Activated naive CD8-positive, alpha-beta T cell (primary cell): Measurements from ENCODE around the gene KIRREL3.

ENCODE experiments used
- H3K27ac Mint-ChIP-seq: one replicate; pipeline ENCODE4 v1.8.0; 2021; ENCODE audit warnings: mixed read lengths
- H3K27me3 Mint-ChIP-seq: one replicate; pipeline ENCODE4 v1.8.0; 2021; ENCODE audit warnings: mixed read lengths
- H3K36me3 Mint-ChIP-seq: one replicate; pipeline ENCODE4 v1.8.0; 2021; ENCODE audit warnings: mixed read lengths
- H3K4me1 Mint-ChIP-seq: one replicate; pipeline ENCODE4 v1.8.0; 2021; ENCODE audit warnings: low read depth, mixed read lengths
- H3K4me3 Mint-ChIP-seq: one replicate; pipeline ENCODE4 v1.8.0; 2021; ENCODE audit warnings: mild to moderate bottlenecking, mixed read lengths
- H3K9me3 Mint-ChIP-seq: one replicate; pipeline ENCODE4 v1.8.0; 2021; ENCODE audit warnings: low read depth, mixed read lengths

Gene KIRREL3

DNA sequence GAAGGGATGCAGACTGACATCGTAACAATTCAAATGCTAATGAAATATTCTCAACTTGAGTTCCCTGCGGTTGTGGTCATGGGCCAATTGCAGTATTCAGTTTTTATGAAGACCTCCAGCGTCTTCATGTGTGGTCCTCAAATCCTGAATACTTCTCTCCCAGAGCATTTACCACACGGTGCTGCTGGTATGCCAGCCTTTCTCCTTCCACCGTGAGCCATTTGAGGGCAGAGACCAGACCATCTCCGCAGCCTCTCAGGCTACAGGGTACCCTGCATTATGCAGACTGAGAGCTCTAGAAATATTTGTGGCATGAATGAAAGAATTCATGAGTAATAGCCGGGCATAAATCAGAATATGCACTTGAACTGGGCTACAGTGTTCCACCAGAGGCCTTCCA lies 355.4 kb downstream of the KIRREL3 start:
- Mint-ChIP-seq H3K4me3 (no peak overlapping the region), H3K27me3 (peaks cover 2% of the 10 kb centered on the region), H3K4me1 (no peaks in the 10 kb centered on the region), H3K9me3 (no peaks in the 10 kb centered on the region), H3K27ac (no peak overlapping the region), H3K36me3 (no peaks in the 10 kb centered on the region)

DNA sequence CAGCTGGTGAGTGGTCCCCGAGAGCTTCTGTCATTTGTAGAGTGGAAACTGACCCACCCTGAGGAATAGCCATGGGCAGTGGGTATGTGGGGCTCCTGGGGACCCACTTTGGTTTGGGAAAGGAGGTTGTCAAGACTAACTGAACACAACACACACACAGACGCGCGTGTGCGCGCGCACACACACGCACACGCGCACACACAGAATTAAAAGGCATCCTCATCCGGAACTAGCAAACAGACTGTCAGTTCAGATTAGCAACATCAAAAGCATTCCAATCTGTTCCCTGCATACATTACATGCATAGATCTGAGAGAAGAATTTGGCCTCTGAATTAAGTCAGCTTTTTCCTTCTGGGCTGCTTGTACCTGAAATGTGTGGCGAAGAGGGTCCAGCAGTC lies 360.4 kb downstream of the KIRREL3 start:
- Mint-ChIP-seq H3K4me3 (no peak overlapping the region), H3K27ac (no peak overlapping the region), H3K9me3 (no peaks in the 10 kb centered on the region)

DNA sequence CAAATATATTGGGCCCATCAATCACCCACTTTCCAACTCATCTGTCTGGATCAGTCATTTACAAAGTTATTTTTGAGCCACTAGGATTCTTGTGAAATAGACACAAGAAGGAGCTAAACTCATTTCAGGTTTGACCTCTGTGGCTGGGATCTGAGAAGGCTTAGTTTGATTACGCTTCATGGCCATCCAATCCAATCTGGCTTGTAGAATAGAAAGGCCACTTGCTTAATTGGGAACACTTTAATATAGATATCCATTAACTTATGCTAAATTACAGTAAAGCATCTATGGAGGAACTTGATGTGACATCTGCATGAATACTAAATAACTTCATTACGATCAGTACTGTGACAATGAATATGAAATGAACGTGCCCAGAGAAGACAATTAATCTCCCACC lies 360.9 kb downstream of the KIRREL3 start:
- no peaks in the 10 kb centered on the region for H3K4me1 Mint-ChIP-seq
- H3K36me3 Mint-ChIP-seq, result no peaks in the 10 kb centered on the region
- H3K9me3 Mint-ChIP-seq, result no peaks in the 10 kb centered on the region
- H3K27me3 Mint-ChIP-seq, result peaks cover 3% of the 10 kb centered on the region
- H3K4me3 Mint-ChIP-seq, result no peak overlapping the region
- H3K27ac Mint-ChIP-seq, result no peak overlapping the region

More for the DNA sequence above, 360.4 kb downstream of the KIRREL3 start:
- H3K4me1 Mint-ChIP-seq, result no peaks in the 10 kb centered on the region
- no peaks in the 10 kb centered on the region for H3K36me3 Mint-ChIP-seq
- peaks cover 3% of the 10 kb centered on the region for H3K27me3 Mint-ChIP-seq

DNA sequence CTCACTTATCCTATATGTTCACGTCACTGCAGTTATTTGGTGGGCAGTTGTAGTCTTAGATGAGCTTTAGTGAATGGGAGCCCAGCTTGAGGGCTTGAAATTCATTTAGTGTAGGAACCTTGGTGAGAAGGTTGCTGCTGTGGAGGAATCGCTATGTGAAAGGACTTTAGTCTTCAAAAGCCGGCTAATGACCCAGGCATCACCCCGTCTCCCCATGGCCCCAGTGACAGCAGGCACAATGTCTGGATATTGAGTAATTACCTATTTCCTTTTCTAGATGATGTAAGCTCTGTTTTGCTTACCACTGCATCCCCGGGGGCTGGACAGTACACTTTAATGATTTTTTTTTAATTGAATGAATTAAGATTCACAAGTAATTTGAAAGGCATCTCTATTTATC lies 361.9 kb downstream of the KIRREL3 start:
- H3K27ac Mint-ChIP-seq, result no peak overlapping the region
- peaks cover 3% of the 10 kb centered on the region for H3K27me3 Mint-ChIP-seq
- no peak overlapping the region for H3K4me3 Mint-ChIP-seq
- H3K4me1 Mint-ChIP-seq, result no peaks in the 10 kb centered on the region
- no peaks in the 10 kb centered on the region for H3K9me3 Mint-ChIP-seq
- no peaks in the 10 kb centered on the region for H3K36me3 Mint-ChIP-seq

DNA sequence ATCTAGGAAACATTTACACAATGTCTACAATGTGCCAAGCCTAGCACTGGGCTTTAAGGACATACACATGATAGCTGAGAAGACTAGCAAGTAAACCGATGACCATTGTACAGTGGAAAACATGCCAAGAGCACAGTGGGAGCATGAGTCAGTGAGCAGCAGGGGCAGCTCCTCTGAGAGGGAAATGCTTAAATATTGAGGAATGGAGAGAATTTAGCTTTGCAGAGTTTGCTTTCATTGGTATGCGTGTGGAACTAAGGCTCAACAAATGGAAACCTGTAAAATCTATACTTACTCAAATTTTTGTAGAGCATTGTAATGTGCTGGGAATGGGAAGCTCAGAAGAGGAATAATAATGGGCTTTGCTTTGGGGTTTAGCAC lies 362.8 kb downstream of the KIRREL3 start:
- no peaks in the 10 kb centered on the region for H3K36me3 Mint-ChIP-seq
- no peaks in the 10 kb centered on the region for H3K9me3 Mint-ChIP-seq
- no peak overlapping the region for H3K4me3 Mint-ChIP-seq
- H3K4me1 Mint-ChIP-seq, result no peaks in the 10 kb centered on the region
- H3K27me3 Mint-ChIP-seq, result peaks cover 6% of the 10 kb centered on the region
- H3K27ac Mint-ChIP-seq, result no peak overlapping the region

DNA sequence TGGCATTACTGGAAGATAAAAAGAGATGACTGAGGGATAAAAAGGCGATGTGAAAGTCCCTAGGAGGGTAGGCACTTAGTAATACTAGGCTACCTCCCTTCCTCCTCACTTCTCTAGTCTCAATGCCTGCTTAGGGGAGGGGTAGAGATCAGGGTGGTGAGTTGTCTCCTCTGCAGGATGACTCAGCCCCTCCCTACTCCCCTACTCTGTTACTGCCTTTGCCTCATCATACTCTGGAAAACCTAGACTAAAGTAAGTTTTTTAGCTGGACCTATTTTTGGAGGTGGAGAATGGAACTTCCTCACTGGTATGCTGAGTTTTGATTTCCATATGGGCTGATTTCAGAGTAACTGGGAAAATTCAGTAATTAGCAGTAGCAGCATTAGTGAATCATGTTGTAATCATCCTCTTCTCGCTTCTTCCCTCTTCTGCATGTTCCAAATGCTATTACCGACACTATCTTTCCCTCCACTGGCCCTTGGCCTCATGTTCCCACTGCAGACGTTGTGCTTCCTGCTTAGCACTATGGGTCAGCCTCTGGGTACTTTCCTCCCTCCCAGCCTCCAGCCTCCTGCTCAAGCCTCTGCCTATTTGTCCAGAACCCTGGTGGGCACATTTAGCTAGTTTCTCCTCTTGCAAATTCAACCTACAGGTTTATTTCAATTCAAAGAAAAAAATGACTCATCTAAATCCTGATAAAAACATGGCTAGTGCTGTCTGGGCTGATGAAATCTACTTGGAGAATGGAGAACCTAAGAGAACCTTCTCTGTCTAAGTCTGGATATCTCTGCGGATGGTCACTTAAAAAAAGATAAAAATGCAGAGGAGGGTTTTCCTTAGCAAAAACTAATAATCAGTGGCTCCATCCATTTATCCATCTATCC lies 363.4 kb downstream of the KIRREL3 start:
- Mint-ChIP-seq H3K27me3 (peaks cover 6% of the 10 kb centered on the region), H3K27ac (no peak overlapping the region), H3K4me1 (no peaks in the 10 kb centered on the region), H3K9me3 (no peaks in the 10 kb centered on the region), H3K4me3 (no peak overlapping the region), H3K36me3 (no peaks in the 10 kb centered on the region)

DNA sequence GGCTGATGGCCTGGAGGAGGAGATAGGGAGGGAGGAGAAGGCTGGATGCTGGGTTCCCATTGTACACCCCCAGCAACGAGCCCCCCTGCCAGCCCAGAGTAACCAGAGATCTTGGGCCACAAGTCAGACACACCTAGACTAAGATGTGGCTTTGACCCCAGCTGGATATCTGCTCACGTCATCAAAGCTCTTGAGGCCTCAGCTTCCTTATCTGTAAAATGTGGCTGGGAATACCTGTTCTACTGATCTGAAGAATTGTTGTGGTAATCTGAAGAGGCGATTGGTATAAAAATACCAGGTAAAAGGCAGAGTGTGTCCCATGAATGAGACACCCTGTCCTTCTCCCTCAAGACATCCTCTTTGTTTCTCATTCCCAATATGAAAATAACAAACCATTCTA lies 365.1 kb downstream of the KIRREL3 start:
- Mint-ChIP-seq H3K4me1 (no peaks in the 10 kb centered on the region), H3K36me3 (no peaks in the 10 kb centered on the region), H3K4me3 (no peak overlapping the region), H3K27ac (no peak overlapping the region), H3K27me3 (peaks cover 7% of the 10 kb centered on the region), H3K9me3 (no peaks in the 10 kb centered on the region)

DNA sequence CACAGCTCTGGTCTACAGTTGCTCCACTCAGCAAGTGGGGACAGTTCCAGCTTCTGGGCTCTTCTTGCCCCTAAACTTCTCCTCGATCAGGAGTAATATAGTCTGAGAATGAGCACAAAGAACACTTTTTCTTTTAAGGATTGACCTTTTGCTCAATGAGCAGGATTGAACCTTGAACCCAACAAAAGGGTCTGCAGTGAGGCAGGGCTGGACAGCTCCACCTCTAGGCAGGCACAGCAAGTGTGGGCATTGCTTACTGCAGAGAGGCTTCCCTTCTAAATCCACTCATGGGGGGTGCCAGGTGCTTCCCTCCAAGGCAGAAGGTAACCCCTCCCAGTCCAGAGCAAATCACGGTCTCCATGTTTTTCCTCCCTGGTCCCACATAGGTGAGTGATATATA lies 365.6 kb downstream of the KIRREL3 start:
- Mint-ChIP-seq H3K36me3 (no peaks in the 10 kb centered on the region), H3K27ac (no peak overlapping the region), H3K4me1 (no peaks in the 10 kb centered on the region), H3K27me3 (peaks cover 7% of the 10 kb centered on the region), H3K9me3 (no peaks in the 10 kb centered on the region), H3K4me3 (no peak overlapping the region)

DNA sequence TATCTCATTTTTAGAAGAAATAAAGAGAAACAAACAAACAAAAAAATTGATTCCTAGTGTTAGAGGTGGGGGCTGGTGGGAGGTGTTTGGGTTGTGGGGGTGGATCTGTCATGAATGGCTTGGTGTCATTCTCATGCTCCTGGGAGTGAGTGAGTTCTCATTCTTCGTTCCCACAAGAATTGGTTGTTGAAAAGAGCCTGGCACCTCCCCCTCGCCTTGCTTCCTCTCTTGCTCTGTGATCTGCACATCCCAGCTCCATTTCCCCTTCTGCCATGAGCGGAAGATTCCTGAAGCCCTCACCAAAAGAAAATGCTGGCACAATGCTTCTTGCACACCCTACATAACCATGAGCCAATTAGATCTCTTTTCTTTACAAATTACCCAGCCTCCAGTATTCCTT lies 367.2 kb downstream of the KIRREL3 start:
- no peaks in the 10 kb centered on the region for H3K4me1 Mint-ChIP-seq
- peaks cover 9% of the 10 kb centered on the region for H3K27me3 Mint-ChIP-seq
- H3K27ac Mint-ChIP-seq, result no peak overlapping the region
- no peaks in the 10 kb centered on the region for H3K36me3 Mint-ChIP-seq
- no peak overlapping the region for H3K4me3 Mint-ChIP-seq
- no peaks in the 10 kb centered on the region for H3K9me3 Mint-ChIP-seq

DNA sequence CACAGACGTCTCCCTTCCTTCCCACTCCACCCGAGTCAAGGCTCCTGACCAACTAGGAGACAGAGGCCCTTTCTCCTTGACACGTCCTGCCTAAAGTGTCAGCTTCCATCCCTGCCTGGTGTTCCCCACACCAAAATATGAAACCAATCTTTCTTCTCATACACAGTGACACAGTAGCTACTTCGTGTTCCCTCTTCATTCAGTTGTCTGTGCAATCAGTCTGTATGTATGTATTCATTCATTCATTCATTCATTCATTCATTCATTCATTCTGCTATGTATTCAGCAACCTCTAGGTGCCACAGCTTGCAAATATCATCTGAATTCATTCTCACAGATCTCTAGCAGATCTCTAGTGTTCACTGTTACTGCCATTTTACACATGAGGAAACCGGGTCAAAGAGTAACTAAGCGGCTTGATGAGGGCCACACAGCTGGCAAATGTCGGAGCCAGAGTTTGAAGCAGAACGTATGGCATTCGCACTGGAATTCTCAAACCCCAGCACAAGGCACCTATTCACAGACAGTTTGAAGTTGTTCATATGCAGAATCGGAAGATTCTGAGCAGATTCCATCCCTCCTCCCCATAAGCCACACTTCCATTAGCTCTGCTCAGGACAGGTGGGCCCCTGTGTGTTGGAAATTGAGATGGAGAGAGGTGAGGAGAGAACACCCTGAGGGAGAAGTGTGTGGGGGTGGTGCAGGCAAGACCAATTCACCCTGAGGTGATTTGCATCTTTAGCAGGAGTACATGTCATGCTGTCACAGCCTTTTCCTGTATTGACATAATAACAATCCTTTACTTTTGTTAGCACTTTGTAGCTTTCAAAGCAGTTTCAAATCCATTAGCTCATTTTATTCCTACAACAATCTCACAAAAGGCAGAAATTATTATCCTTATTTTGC lies 369.4 kb downstream of the KIRREL3 start:
- Mint-ChIP-seq H3K4me3 (no peak overlapping the region), H3K4me1 (no peaks in the 10 kb centered on the region), H3K27ac (no peak overlapping the region), H3K9me3 (no peaks in the 10 kb centered on the region), H3K27me3 (peaks cover 9% of the 10 kb centered on the region), H3K36me3 (no peaks in the 10 kb centered on the region)

DNA sequence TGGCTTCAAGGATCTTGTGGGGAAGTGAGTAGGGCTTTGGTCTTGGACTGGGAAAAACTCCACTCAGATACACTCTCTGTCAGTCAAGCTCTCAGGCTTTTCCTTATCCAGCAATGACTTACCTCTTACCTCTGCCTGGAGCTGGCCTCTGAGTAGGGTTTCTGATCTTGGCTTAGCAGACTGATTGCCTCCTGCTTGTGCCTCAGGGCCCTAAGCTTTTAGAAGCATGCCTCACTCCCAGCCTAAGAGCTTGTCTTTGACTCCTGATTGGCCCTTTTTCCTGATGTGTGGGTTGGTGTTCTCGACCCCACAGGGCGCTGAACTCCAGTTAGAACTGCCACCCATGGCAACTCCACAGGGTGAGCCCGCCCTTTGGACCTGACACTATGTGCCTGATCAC lies 370.1 kb downstream of the KIRREL3 start:
- H3K4me3 Mint-ChIP-seq, result no peak overlapping the region
- H3K4me1 Mint-ChIP-seq, result no peaks in the 10 kb centered on the region
- H3K27ac Mint-ChIP-seq, result no peak overlapping the region
- H3K27me3 Mint-ChIP-seq, result peaks cover 9% of the 10 kb centered on the region
- no peaks in the 10 kb centered on the region for H3K36me3 Mint-ChIP-seq
- H3K9me3 Mint-ChIP-seq, result no peaks in the 10 kb centered on the region

DNA sequence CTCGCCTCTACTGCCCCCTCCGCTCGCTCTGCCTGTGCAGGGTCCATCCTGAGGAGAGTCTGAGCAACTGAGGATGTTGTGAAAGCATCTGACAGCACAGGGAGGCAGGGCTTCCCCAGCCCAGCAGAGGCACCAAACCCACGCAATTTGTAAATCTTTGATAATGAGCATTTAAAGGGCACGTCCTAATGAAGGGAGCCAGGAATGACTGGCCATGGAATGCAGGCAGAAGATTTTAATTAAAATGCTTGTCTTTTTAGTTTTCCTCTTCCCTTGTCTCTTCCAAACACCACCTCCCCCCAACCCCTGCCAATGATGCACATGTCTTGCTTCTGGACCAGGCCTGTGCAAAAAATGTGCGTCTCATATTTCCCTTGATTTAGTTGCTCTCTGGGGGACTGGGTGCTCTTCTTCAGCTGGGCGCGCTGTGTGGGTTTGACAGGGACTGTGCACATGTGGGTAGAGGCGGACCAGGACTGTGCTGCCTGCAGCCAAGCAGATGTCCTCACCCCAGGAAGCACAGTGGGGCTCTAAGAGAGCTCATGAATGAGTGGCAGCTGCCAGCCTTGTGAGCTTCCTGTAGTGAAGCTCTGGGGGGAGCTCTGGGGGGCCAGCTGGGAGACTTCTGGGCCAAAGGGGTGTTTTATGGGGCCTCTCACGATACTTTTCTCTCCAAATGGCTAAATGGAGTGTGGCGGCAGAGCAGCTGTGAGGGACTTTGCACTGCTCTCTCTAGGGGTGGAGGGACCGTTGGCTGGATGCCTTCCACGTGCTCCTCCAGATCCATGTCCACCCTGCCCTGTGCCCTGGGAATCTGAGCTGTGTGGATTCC lies 371.6 kb downstream of the KIRREL3 start:
- Mint-ChIP-seq H3K4me3 (no peak overlapping the region), H3K27ac (no peak overlapping the region), H3K9me3 (no peaks in the 10 kb centered on the region)

DNA sequence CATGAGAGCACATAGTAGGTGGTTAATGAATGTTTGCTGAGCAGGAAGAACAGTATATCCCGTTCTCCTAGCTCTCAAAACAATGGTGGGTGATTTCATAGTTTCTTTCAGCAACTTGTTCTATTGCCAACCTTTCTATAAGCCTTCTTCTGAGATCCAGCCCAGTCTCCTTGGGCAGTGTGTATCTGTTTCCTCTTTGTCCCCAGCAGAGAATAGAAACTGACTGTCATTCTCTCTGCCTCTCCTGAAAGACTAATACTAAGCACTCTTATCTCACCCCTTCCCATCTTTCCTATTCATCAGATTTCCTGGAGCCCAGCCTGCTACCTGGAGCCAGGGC lies 372.1 kb downstream of the KIRREL3 start:
- Mint-ChIP-seq H3K9me3 (no peaks in the 10 kb centered on the region), H3K27ac (no peak overlapping the region), H3K4me1 (no peaks in the 10 kb centered on the region), H3K4me3 (no peak overlapping the region), H3K36me3 (no peaks in the 10 kb centered on the region), H3K27me3 (peaks cover 9% of the 10 kb centered on the region)

More for the DNA sequence above, 371.6 kb downstream of the KIRREL3 start:
- no peaks in the 10 kb centered on the region for H3K36me3 Mint-ChIP-seq
- H3K27me3 Mint-ChIP-seq, result peaks cover 10% of the 10 kb centered on the region
- H3K4me1 Mint-ChIP-seq, result no peaks in the 10 kb centered on the region

DNA sequence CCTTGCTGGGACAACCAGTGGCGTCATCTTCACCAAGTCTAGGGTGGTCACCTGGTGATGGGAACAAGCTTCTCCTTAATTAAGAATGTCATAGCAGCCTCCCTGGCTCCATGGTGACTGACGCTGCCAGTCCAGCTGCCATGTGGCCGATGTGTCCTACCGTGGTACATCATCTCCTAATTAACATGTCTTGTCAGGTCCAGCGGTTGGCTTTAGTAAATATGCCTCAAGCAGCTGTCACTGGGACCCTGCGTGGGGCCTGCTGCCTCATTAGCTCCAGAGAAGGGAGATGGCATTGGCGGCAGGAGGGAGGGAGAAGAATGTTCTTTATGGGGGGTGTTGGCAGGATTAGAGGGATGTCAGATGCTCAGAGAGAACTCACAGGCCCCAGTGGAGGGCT lies 373.1 kb downstream of the KIRREL3 start:
- Mint-ChIP-seq H3K4me1 (no peaks in the 10 kb centered on the region), H3K36me3 (no peaks in the 10 kb centered on the region), H3K27me3 (peaks cover 10% of the 10 kb centered on the region), H3K4me3 (no peak overlapping the region), H3K27ac (no peak overlapping the region), H3K9me3 (no peaks in the 10 kb centered on the region)

DNA sequence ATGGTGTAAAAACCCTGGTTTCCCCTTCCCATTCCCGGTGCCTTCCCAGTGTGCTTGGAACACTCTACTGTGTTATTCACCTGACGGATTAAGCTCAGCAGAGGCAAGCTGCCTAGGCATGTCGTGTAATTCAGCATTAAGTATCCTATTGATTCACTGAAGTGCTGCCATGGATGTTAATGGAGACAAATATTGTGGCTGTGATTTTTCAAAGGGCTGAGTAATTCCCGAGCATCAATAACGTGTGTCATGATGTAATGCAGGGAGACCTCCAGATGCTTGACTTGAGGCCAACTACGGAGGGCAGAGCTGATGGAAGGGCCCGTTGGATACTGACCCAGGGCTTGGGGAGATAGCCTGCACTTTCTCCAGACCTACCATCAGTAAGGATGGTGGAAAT lies 376.1 kb downstream of the KIRREL3 start:
- no peaks in the 10 kb centered on the region for H3K4me1 Mint-ChIP-seq
- H3K27ac Mint-ChIP-seq, result no peak overlapping the region
- H3K4me3 Mint-ChIP-seq, result no peak overlapping the region
- H3K27me3 Mint-ChIP-seq, result peaks cover 6% of the 10 kb centered on the region
- no peaks in the 10 kb centered on the region for H3K9me3 Mint-ChIP-seq
- no peaks in the 10 kb centered on the region for H3K36me3 Mint-ChIP-seq
